Suppressor macrophage (primary cell): ENCODE measurements around the gene RPH3AL.
"Not testable (repeated sequence)": the region's sequence is repeated elsewhere in the genome, so short reads cannot be mapped to it uniquely, and the experiment has no call there.

Experiments used
- DNase-seq, 4 experiments: peaks; one replicate each; pipeline ENCODE4 v3.0.0-alpha.2; 2020 to 2022

Gene RPH3AL

GRCh38 chr17:319266-319665 lies 33.3 kb downstream of the RPH3AL start:
- no peak for DNase-seq

DNA sequence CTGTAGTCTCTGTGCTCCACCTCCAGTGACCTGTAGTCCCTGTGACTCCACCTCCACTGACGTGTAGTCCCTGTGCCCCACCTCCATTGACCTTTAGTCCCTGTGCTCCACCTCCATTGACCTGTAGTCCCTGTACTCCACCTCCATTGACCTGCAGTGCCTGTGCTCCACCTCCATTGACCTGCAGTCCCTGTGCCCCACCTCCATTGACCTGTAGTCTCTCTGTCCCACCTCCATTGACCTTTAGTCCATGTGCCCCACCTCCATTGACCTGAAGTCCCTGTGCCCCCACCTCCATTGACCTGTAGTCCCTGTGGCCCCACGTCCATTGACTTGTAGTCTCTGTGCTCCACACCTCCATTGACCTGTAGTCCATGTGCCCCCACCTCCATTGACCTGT lies 35.5 kb downstream of the RPH3AL start:
- not testable (repeated sequence) for DNase-seq

DNA sequence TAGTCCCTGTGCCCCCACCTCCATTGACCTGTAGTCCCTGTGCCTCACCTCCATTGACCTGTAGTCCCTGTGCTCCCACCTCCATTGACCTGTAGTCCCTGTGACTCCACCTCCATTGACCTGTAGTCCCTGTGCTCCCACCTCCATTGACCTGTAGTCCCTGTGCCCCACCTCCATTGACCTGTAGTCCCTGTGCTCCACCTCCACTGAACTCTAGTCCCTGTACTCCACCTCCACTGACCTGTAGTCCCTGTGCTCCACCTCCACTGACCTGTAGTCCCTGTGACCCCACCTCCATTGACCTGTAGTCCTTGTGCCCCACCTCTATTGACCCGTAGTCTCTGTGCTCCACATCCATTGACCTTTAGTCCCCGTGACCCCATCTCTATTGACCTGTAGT lies 37.2 kb downstream of the RPH3AL start:
- not testable (repeated sequence) for DNase-seq

DNA sequence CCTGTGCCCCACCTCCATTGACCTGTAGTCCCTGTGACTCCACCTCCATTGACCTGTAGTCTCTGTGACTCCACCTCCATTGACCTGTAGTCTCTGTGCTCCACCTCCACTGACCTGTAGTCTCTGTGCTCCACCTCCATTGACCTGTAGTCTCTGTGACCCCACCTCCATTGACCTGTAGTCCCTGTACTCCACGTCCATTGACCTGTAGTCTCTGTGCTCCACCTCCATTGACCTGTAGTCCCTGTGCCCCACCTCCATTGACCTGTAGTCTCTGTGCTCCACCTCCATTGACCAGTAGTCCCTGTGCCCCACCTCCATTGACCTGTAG lies 38.0 kb downstream of the RPH3AL start:
- DNase-seq = not testable (repeated sequence)

DNA sequence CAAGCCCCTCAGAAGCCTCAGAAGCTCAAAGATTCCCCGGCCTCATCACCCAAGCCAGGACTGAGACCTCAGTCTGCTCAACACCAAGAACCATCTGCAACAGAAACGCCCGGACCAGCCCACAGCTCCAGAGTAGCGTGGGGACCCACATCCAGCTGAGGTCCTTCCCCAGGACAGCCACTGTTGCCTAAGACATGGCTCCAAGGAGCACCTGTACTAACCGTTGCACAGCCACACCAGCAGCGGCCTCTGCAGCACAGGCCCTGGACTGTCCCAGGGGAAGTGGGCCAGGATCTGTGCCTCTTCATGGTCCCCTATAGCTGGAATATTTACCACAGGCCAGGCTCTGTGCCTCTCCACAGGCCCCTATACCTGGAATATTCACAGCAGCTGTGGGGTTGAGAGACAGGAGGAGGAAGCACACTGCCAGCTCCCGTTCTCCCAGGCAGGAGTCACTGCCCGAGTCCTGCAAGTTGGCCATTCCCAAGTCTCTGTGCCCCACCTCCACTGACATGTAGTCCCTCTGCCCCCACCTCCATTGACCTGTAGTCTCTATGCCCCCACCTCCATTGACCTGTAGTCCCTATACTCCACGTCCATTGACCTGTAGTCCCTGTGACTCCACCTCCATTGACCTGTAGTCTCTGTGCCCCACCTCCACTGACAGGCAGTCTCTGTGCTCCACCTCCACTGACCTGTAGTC lies 38.5 kb downstream of the RPH3AL start:
- DNase-seq = no peak

DNA sequence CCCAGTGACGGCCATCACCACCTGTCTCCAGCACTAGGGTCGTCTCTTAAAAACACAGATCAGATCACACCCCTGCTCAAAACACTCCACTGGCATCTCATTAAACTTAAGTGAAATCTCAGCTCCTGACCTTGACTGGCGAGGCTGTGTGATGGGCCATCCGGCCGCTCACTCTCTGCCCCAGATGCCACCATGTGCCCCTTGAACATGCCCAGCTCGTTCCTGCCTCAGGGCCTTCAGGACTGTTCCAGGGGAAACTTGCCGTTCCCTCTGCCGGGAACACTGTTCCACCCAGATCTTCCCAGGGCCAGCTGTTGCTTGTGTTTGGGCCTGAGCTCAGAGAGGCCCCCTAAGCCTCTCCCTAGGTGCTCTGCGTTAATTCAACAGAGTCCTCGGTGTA lies 39.4 kb downstream of the RPH3AL start:
- DNase-seq = no peak

- no peak for DNase-seq
These were observed 40.0 kb downstream of the RPH3AL start for GRCh38 chr17:312476-313148.

- no peak for DNase-seq
These were observed 41.4 kb downstream of the RPH3AL start for GRCh38 chr17:311119-311782.

- no peak for DNase-seq
These were observed 42.2 kb downstream of the RPH3AL start for GRCh38 chr17:310111-311010.

DNA sequence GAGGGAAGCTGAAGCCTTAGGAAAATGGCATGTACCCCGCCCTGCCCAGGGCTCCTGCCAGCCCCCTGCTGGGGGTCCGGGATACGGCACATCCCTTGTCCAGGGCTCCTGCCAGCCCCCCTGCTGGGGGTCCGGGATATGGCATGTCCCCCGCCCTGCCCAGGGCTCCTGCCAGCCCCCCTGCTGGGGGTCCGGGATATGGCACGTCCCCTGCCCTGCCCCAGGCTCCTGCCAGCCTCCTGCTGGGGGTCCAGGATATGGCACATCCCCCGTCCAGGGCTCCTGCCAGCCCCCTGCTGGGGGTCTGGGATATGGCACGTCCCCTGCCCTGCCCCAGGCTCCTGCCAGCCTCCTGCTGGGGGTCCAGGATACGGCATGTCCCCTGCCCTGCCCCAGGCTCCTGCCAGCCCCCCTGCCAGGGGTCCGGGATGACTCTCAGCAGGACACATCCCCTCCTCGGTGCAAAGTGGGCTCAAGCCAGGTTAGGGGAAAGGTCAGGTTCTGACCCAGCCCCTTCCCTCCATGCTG lies 43.2 kb downstream of the RPH3AL start:
- peak in 3 of 4 experiments; percentile 19 to 56 (median 29) for DNase-seq

GRCh38 chr17:307741-308507 lies 44.7 kb downstream of the RPH3AL start:
- DNase-seq = no peak

DNA sequence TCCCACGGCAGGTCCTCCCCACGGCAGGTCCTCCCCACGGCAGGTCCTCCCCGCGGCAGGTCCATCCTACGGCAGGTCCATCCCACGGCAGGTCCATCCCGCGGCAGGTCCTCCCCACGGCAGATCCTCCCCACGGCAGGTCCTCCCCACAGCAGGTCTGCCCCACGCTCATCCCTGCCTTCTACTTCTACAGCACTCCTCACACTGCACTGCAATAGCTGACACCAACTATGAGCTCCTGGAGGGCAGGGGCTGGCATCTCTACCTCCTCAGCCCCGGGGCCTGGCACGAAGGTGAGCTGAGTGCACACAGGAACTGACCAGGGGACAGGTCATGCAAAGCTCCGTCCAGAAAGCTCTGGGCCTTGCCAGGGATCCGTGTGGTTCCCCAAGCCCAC lies 45.3 kb downstream of the RPH3AL start:
- no peak for DNase-seq

DNA sequence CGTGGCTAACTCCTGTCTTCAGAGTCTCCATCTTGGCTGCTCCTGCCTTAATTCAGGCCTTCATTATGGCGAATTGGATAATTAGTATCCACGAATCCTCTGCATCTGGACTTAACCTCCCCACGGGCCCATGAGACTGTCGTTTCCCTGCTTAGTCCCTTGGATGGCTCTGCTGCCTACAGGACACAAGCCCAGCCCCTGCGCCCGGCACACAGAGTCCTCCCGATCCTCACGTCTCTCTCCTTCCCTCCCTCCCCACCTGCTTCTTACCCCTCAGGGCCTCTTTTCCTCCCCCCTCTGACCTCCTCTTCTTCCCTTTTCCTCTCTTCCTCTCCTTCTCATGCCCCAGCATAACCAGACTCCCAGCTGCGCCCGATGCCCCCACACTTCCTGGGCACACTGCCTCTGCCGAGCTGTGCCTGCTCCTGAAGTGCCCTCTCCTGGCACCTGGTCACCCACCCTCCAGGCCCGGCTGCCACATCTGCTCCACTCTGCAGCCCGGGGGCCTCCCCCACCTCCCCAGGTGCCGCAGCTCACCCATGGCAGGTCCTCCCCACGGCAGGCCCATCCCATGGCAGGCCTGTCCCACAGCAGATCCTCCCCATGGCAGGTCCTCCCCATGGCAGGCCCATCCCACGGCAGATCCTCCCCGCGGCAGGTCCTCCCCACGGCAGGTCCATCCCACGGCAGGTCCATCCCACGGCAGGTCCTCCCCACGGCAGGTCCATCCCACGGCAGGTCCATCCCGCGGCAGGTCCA lies 45.9 kb downstream of the RPH3AL start:
- DNase-seq = no peak

GRCh38 chr17:306116-306515 lies 46.5 kb downstream of the RPH3AL start:
- no peak for DNase-seq

- DNase-seq = no peak
These were observed 47.3 kb downstream of the RPH3AL start for GRCh38 chr17:305090-305976.

GRCh38 chr17:304461-304860 lies 48.1 kb downstream of the RPH3AL start:
- DNase-seq = peak in 2 of 4 experiments; percentile 31 to 34

- DNase-seq = no peak
These were observed 49.4 kb downstream of the RPH3AL start for GRCh38 chr17:303168-303567.

DNA sequence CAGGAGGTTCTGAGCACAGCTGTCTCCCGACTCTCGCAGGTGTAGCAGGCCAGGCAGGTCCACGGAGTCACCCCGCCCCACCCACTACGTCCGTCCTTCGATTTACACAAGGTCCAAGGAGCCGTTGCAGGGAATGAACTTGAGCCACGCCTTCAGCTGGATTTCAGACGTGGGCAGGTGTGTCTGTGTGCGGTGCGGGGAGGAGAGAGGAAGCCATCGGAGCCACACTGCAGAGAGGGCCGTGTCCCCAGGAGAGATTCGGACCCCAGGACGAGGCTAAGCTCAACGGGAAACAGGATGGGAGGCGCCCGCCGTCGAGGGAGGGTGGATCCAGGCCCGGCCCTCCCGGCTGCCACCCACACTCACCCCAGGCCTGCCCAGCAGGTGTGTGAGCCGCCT lies 50.3 kb downstream of the RPH3AL start:
- DNase-seq = no peak

GRCh38 chr17:301681-302299 lies 50.8 kb downstream of the RPH3AL start:
- DNase-seq = no peak

DNA sequence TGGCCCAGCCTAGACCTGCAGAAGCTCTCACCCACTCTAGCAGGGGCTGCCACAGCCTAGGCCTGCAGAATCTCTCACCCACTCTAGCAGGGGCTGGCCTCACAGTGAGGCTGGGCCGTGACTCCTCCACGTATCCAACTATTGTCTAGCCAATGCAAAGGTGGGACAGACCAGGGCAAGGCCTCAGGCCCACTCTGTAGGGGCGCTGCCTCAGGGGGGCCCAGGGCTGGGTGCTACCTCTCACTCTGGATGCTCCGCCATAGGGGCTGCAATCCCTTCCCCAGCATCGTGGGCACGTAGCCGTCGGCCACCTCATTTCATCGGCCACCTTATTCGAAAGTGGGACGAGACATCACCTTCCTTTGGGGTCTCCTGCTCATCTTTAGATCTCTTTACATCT lies 51.7 kb downstream of the RPH3AL start:
- DNase-seq = no peak
